HepG2 (cell line): ENCODE data around the gene HLA-DMB. TPM values are rescaled to one million over a fixed set of nuclear protein-coding genes. Genes with fewer than 3 reads are reported as not detected.

ENCODE experiments used
- ASH2L ChIP-seq: fragments of 300-600, 200-600 bp; sonication (generic); IDR thresholded peaks from 2 replicates; pipeline ENCODE4 v1.7.0; 2017; ENCODE audit warnings: low read depth, mild to moderate bottlenecking, moderate library complexity, mixed read lengths, low read length; ENCODE audit not compliant: insufficient read length
- CBFB ChIP-seq: sonication (generic); formaldehyde crosslinking; IDR thresholded peaks from 2 replicates; pipeline ENCODE4 v1.4.0; 2020; ENCODE audit warnings: missing genetic modification reagents
- IKZF4 ChIP-seq: sonication (generic); formaldehyde crosslinking; IDR thresholded peaks from 2 replicates; pipeline ENCODE4 v1.5.1; 2020; ENCODE audit warnings: borderline replicate concordance, mild to moderate bottlenecking, low read depth, missing genetic modification reagents; ENCODE audit errors: not compliant biosample characterization
- ZC3H4 ChIP-seq: sonication (generic); formaldehyde crosslinking; IDR thresholded peaks from 2 replicates; pipeline ENCODE4 v1.4.0; 2020; ENCODE audit warnings: missing genetic modification reagents, borderline replicate concordance
- ZFP37 ChIP-seq: sonication (generic); formaldehyde crosslinking; IDR thresholded peaks from 2 replicates; pipeline ENCODE4 v1.4.0; 2020; ENCODE audit warnings: missing genetic modification reagents, borderline replicate concordance
- polyA plus RNA-seq, 8 experiments: library from polyadenylated mRNA; depleted of rRNA in 3 of 8; stranded (reverse) in 7 of 8; unstranded in 1 of 8; fragments of >200 nt; fragmentation: Illumina TruSeq in 4 of 8; extraction: Trizol in 4 of 8; gene quantifications; 2 replicates each; pipeline versions ENCODE4 v1.2.1 to v1.2.3, GENCODE V29; 2011 to 2016; ENCODE audit warnings: low read depth in 4 of 8, missing spikeins in 1 of 8, mixed read lengths in 1 of 8; ENCODE audit not compliant: insufficient read depth in 1 of 8
- total RNA-seq, 5 experiments: library from RNA; depleted of rRNA; stranded (reverse); fragments of >200 nt; fragmentation: Illumina TruSeq; extraction: Trizol; gene quantifications; 2 replicates each; pipeline ENCODE4 v1.2.3, GENCODE V29; 2016; ENCODE audit warnings: low read depth in 1 of 5
- TF ChIP-seq, protein P1 (sequence below): sonication (generic); formaldehyde crosslinking; IDR thresholded peaks from 2 replicates; pipeline ENCODE4 v1.4.0; 2020; ENCODE audit warnings: missing genetic modification reagents, mild to moderate bottlenecking, borderline replicate concordance
- TF ChIP-seq, protein P2 (sequence below): sonication (generic); formaldehyde crosslinking; IDR thresholded peaks from 2 replicates; pipeline ENCODE4 v1.5.1; 2020; ENCODE audit warnings: mild to moderate bottlenecking, missing genetic modification reagents, borderline replicate concordance
- TF ChIP-seq, protein P3 (sequence below): sonication (generic); formaldehyde crosslinking; IDR thresholded peaks from 2 replicates; pipeline ENCODE4 v1.4.0; 2020; ENCODE audit warnings: mild to moderate bottlenecking, missing genetic modification reagents
- TF ChIP-seq, protein P4 (sequence below): sonication (generic); formaldehyde crosslinking; IDR thresholded peaks from 2 replicates; pipeline ENCODE4 v1.8.0; 2022; ENCODE audit warnings: low read depth, missing genetic modification reagents
- TF ChIP-seq, protein P5 (sequence below): sonication (generic); formaldehyde crosslinking; IDR thresholded peaks from 2 replicates; pipeline ENCODE4 v1.8.0; 2022; ENCODE audit warnings: mild to moderate bottlenecking, missing genetic modification reagents, borderline replicate concordance

Gene HLA-DMB
- total and polyA plus RNA-seq, 2 of the 13 experiments (the other 11 are each of a cell fraction or from before 2014, with no cell fraction given): not detected

DNA sequence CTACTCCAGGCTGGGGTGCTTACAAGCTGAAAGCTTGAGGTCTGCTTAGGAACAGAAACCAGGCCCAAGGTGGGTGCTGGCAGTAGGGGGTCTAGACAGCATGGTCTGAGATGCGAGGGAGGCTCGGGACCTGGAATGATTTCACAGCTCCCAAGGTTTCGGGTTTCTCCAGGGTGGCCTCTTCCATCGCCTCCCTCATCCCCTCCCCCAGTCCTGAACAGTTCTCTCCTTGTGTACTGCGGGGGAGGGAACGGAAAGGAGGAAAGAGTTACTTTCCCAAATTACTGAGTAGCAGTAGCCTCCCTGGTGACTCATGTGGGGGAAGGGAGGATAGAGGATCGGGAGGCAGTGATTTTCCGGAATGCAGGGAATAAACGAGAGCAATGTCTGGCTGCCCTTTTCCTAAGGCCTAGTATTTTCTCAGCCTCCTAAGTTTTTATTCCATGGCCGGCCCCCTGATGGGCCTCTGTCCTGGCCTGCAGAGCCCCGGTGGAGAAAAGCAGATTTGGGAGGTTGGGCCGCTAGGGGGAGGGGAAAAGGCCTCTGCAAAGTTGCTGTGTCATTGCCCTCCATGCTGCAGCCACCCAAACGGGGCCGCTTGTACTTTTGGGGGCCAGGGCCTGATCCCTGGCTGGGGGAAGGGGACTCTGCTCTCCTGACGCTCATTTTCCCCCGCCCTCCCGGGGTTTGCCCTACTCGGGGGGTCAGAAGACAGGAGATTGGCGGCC lies 29.0 kb upstream of the HLA-DMB start (continued):
- TF ChIP-seq, protein P1, sequence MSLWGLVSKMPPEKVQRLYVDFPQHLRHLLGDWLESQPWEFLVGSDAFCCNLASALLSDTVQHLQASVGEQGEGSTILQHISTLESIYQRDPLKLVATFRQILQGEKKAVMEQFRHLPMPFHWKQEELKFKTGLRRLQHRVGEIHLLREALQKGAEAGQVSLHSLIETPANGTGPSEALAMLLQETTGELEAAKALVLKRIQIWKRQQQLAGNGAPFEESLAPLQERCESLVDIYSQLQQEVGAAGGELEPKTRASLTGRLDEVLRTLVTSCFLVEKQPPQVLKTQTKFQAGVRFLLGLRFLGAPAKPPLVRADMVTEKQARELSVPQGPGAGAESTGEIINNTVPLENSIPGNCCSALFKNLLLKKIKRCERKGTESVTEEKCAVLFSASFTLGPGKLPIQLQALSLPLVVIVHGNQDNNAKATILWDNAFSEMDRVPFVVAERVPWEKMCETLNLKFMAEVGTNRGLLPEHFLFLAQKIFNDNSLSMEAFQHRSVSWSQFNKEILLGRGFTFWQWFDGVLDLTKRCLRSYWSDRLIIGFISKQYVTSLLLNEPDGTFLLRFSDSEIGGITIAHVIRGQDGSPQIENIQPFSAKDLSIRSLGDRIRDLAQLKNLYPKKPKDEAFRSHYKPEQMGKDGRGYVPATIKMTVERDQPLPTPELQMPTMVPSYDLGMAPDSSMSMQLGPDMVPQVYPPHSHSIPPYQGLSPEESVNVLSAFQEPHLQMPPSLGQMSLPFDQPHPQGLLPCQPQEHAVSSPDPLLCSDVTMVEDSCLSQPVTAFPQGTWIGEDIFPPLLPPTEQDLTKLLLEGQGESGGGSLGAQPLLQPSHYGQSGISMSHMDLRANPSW (CRISPR knock-in tag): peak; percentile 31; the same call in 1 of the 2 replicates
- TF ChIP-seq, protein P2, sequence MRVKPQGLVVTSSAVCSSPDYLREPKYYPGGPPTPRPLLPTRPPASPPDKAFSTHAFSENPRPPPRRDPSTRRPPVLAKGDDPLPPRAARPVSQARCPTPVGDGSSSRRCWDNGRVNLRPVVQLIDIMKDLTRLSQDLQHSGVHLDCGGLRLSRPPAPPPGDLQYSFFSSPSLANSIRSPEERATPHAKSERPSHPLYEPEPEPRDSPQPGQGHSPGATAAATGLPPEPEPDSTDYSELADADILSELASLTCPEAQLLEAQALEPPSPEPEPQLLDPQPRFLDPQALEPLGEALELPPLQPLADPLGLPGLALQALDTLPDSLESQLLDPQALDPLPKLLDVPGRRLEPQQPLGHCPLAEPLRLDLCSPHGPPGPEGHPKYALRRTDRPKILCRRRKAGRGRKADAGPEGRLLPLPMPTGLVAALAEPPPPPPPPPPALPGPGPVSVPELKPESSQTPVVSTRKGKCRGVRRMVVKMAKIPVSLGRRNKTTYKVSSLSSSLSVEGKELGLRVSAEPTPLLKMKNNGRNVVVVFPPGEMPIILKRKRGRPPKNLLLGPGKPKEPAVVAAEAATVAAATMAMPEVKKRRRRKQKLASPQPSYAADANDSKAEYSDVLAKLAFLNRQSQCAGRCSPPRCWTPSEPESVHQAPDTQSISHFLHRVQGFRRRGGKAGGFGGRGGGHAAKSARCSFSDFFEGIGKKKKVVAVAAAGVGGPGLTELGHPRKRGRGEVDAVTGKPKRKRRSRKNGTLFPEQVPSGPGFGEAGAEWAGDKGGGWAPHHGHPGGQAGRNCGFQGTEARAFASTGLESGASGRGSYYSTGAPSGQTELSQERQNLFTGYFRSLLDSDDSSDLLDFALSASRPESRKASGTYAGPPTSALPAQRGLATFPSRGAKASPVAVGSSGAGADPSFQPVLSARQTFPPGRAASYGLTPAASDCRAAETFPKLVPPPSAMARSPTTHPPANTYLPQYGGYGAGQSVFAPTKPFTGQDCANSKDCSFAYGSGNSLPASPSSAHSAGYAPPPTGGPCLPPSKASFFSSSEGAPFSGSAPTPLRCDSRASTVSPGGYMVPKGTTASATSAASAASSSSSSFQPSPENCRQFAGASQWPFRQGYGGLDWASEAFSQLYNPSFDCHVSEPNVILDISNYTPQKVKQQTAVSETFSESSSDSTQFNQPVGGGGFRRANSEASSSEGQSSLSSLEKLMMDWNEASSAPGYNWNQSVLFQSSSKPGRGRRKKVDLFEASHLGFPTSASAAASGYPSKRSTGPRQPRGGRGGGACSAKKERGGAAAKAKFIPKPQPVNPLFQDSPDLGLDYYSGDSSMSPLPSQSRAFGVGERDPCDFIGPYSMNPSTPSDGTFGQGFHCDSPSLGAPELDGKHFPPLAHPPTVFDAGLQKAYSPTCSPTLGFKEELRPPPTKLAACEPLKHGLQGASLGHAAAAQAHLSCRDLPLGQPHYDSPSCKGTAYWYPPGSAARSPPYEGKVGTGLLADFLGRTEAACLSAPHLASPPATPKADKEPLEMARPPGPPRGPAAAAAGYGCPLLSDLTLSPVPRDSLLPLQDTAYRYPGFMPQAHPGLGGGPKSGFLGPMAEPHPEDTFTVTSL: 0 out of 2 replicates have a peak, but pooled peaks have one; percentile 33
- TF ChIP-seq, protein P3, sequence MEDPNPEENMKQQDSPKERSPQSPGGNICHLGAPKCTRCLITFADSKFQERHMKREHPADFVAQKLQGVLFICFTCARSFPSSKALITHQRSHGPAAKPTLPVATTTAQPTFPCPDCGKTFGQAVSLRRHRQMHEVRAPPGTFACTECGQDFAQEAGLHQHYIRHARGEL (CRISPR knock-in tag): 0 out of 2 replicates have a peak, but pooled peaks have one; percentile 8
- TF ChIP-seq ASH2L (peak; percentile 9), CBFB (CRISPR knock-in tag) (0 out of 2 replicates have a peak, but pooled peaks have one; percentile 33), IKZF4 (peak; percentile 80), ZFP37 (no peak), ZC3H4 (CRISPR knock-in tag) (peak; percentile 67)
- TF ChIP-seq, protein P4, sequence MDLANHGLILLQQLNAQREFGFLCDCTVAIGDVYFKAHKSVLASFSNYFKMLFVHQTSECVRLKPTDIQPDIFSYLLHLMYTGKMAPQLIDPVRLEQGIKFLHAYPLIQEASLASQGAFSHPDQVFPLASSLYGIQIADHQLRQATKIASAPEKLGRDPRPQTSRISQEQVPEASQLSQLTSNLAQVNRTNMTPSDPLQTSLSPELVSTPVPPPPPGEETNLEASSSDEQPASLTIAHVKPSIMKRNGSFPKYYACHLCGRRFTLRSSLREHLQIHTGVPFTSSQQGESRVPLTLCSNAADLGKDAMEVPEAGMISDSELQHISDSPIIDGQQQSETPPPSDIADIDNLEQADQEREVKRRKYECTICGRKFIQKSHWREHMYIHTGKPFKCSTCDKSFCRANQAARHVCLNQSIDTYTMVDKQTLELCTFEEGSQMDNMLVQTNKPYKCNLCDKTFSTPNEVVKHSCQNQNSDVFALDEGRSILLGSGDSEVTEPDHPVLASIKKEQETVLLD (CRISPR knock-in tag): peak; percentile 7
- TF ChIP-seq, protein P5, sequence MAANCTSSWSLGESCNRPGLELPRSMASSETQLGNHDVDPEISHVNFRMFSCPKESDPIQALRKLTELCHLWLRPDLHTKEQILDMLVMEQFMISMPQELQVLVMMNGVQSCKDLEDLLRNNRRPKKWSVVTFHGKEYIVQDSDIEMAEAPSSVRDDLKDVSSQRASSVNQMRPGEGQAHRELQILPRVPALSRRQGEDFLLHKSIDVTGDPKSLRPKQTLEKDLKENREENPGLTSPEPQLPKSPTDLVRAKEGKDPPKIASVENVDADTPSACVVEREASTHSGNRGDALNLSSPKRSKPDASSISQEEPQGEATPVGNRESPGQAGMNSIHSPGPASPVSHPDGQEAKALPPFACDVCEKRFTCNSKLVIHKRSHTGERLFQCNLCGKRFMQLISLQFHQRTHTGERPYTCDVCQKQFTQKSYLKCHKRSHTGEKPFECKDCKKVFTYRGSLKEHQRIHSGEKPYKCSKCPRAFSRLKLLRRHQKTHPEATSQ (CRISPR knock-in tag): peak; percentile 92; the same call in 1 of the 2 replicates
